ENCODE measurements around the gene RCCD1. TPM values are rescaled to one million over a fixed set of nuclear protein-coding genes. Genes with fewer than 3 reads are reported as not detected.
"Not testable (repeated sequence)": the region's sequence is repeated elsewhere in the genome, so short reads cannot be mapped to it uniquely, and the experiment has no call there.

RCCD1 gene
- total and polyA plus RNA-seq, 5 donors from 2014 or later, result 2.2 to 6.2 (median 4.0) TPM

- H3K27me3 Mint-ChIP-seq, result not testable (repeated sequence)
- H3K36me3 ChIP-seq (ENCODE audit: control insufficient read depth, insufficient read depth, low read length), result peaks cover 34% of the 10 kb centered on the region
These were observed 31.9 kb upstream of the RCCD1 start for GRCh38 chr15:90922712-90923322.

GRCh38 chr15:90924375-90924774 lies 30.3 kb upstream of the RCCD1 start:
- Mint-ChIP-seq H3K4me3 (no peak overlapping the region), H3K36me3 (peaks cover 20% of the 10 kb centered on the region), H3K9me3 (no peaks in the 10 kb centered on the region), H3K27ac (peak overlapping the region in 2 of 3 donors; percentile 67 to 69), H3K4me1 (peaks cover 3 to 12% (median 7%) of the 10 kb centered on the region in 4 donors), H3K27me3 (no peaks in the 10 kb centered on the region)
- ATAC-seq (ENCODE audit: low read depth in 2 of 2) (no peak), DNase-seq (peak in 1 of 3 donors; percentile 33)
- H3K27me3 ChIP-seq (ENCODE audit: control insufficient read depth, insufficient read depth, low read length), result no peaks in the 10 kb centered on the region
- no peaks in the 10 kb centered on the region for H3K9me3 ChIP-seq (ENCODE audit: control insufficient read depth in 2 of 2, low read length in 2 of 2)
- peaks cover 20% of the 10 kb centered on the region for H3K36me3 ChIP-seq (ENCODE audit: control insufficient read depth, insufficient read depth, low read length)
- no peak overlapping the region for H3K4me3 ChIP-seq (ENCODE audit: low read depth, low read length)
- H3K4me1 ChIP-seq (ENCODE audit: control insufficient read depth, insufficient read depth, low read length, poor library complexity, severe bottlenecking), result peaks cover 3% of the 10 kb centered on the region
- H3K27ac ChIP-seq (ENCODE audit: insufficient read depth, low read length, poor library complexity, severe bottlenecking), result no peak overlapping the region

More at GRCh38 chr15:90922712-90923322, 31.9 kb upstream of the RCCD1 start:
- not testable (repeated sequence) for H3K9me3 Mint-ChIP-seq; H3K4me1 Mint-ChIP-seq; H3K4me3 Mint-ChIP-seq; H3K4me1 ChIP-seq (ENCODE audit: control insufficient read depth, insufficient read depth, low read length, poor library complexity, severe bottlenecking); H3K27ac ChIP-seq (ENCODE audit: insufficient read depth, low read length, poor library complexity, severe bottlenecking); ATAC-seq (ENCODE audit: low read depth in 2 of 2); H3K27me3 ChIP-seq (ENCODE audit: control insufficient read depth, insufficient read depth, low read length); H3K4me3 ChIP-seq (ENCODE audit: low read depth, low read length); H3K9me3 ChIP-seq (ENCODE audit: control insufficient read depth in 2 of 2, low read length in 2 of 2)
- DNase-seq, result peak in 1 of 3 donors; percentile 52
- Mint-ChIP-seq H3K27ac (peak overlapping the region in 1 of 3 donors; percentile 36), H3K36me3 (peaks cover 31% of the 10 kb centered on the region)

- H3K36me3 Mint-ChIP-seq; H3K27me3 ChIP-seq (ENCODE audit: control insufficient read depth, insufficient read depth, low read length); H3K27ac ChIP-seq (ENCODE audit: insufficient read depth, low read length, poor library complexity, severe bottlenecking); H3K4me3 ChIP-seq (ENCODE audit: low read depth, low read length); H3K27me3 Mint-ChIP-seq; H3K36me3 ChIP-seq (ENCODE audit: control insufficient read depth, insufficient read depth, low read length); DNase-seq; H3K4me3 Mint-ChIP-seq; H3K9me3 Mint-ChIP-seq; ATAC-seq (ENCODE audit: low read depth in 2 of 2); H3K9me3 ChIP-seq (ENCODE audit: control insufficient read depth in 2 of 2, low read length in 2 of 2); H3K27ac Mint-ChIP-seq: not testable (repeated sequence)
- H3K4me1 Mint-ChIP-seq, result peaks cover 16 to 31% (median 21%) of the 10 kb centered on the region in 4 donors
- H3K4me1 ChIP-seq (ENCODE audit: control insufficient read depth, insufficient read depth, low read length, poor library complexity, severe bottlenecking), result peaks cover 23% of the 10 kb centered on the region
These were observed 27.9 kb upstream of the RCCD1 start for GRCh38 chr15:90926766-90927165.

GRCh38 chr15:90928106-90928505 lies 26.6 kb upstream of the RCCD1 start:
- H3K27me3 ChIP-seq (ENCODE audit: control insufficient read depth, insufficient read depth, low read length); H3K27me3 Mint-ChIP-seq; H3K4me3 ChIP-seq (ENCODE audit: low read depth, low read length); H3K36me3 ChIP-seq (ENCODE audit: control insufficient read depth, insufficient read depth, low read length); H3K36me3 Mint-ChIP-seq; H3K27ac ChIP-seq (ENCODE audit: insufficient read depth, low read length, poor library complexity, severe bottlenecking); H3K9me3 Mint-ChIP-seq; DNase-seq; ATAC-seq (ENCODE audit: low read depth in 2 of 2); H3K9me3 ChIP-seq (ENCODE audit: control insufficient read depth in 2 of 2, low read length in 2 of 2); H3K27ac Mint-ChIP-seq: not testable (repeated sequence)
- peaks cover 32% of the 10 kb centered on the region for H3K4me1 ChIP-seq (ENCODE audit: control insufficient read depth, insufficient read depth, low read length, poor library complexity, severe bottlenecking)
- peak overlapping the region; percentile 50 to 88 (median 58) for H3K4me3 Mint-ChIP-seq
- peaks cover 18 to 36% (median 23%) of the 10 kb centered on the region in 4 donors for H3K4me1 Mint-ChIP-seq

GRCh38 chr15:90929246-90930019 lies 25.3 kb upstream of the RCCD1 start:
- no peaks in the 10 kb centered on the region for H3K36me3 Mint-ChIP-seq
- H3K9me3 Mint-ChIP-seq, result no peaks in the 10 kb centered on the region
- H3K9me3 ChIP-seq (ENCODE audit: control insufficient read depth in 2 of 2, low read length in 2 of 2), result no peaks in the 10 kb centered on the region
- ATAC-seq (ENCODE audit: low read depth in 2 of 2) (no peak), DNase-seq (no peak)
- peak overlapping the region; percentile 93 for H3K27ac ChIP-seq (ENCODE audit: insufficient read depth, low read length, poor library complexity, severe bottlenecking)
- peak overlapping the region; percentile 96 to 99 (median 98) for H3K27ac Mint-ChIP-seq
- no peaks in the 10 kb centered on the region for H3K27me3 ChIP-seq (ENCODE audit: control insufficient read depth, insufficient read depth, low read length)
- peak overlapping the region; percentile 88 for H3K4me3 ChIP-seq (ENCODE audit: low read depth, low read length)
- H3K4me3 Mint-ChIP-seq, result peak overlapping the region; percentile 88 to 99 (median 98)
- H3K4me1 Mint-ChIP-seq, result peaks cover 18 to 45% (median 29%) of the 10 kb centered on the region in 4 donors
- no peaks in the 10 kb centered on the region for H3K36me3 ChIP-seq (ENCODE audit: control insufficient read depth, insufficient read depth, low read length)
- peaks cover 38% of the 10 kb centered on the region for H3K4me1 ChIP-seq (ENCODE audit: control insufficient read depth, insufficient read depth, low read length, poor library complexity, severe bottlenecking)
- H3K27me3 Mint-ChIP-seq, result no peaks in the 10 kb centered on the region

- H3K36me3 ChIP-seq (ENCODE audit: control insufficient read depth, insufficient read depth, low read length), result no peaks in the 10 kb centered on the region
- H3K9me3 ChIP-seq (ENCODE audit: control insufficient read depth in 2 of 2, low read length in 2 of 2), result no peaks in the 10 kb centered on the region
- peak overlapping the region; percentile 89 for H3K4me3 ChIP-seq (ENCODE audit: low read depth, low read length)
- no peak for ATAC-seq (ENCODE audit: low read depth in 2 of 2)
- Mint-ChIP-seq H3K27ac (peak overlapping the region; percentile 98 to 99 (median 99)), H3K36me3 (no peaks in the 10 kb centered on the region), H3K9me3 (no peaks in the 10 kb centered on the region), H3K4me3 (peak overlapping the region; percentile 88 to 99 (median 98)), H3K27me3 (no peaks in the 10 kb centered on the region), H3K4me1 (peaks cover 11 to 56% (median 29%) of the 10 kb centered on the region in 4 donors)
- peaks cover 51% of the 10 kb centered on the region for H3K4me1 ChIP-seq (ENCODE audit: control insufficient read depth, insufficient read depth, low read length, poor library complexity, severe bottlenecking)
- H3K27me3 ChIP-seq (ENCODE audit: control insufficient read depth, insufficient read depth, low read length), result no peaks in the 10 kb centered on the region
- no peak for DNase-seq
- H3K27ac ChIP-seq (ENCODE audit: insufficient read depth, low read length, poor library complexity, severe bottlenecking), result peak overlapping the region; percentile 93
These were observed 23.7 kb upstream of the RCCD1 start for GRCh38 chr15:90930861-90931574.

- Histone ChIP-seq H3K9me3 (ENCODE audit: control insufficient read depth in 2 of 2, low read length in 2 of 2) (no peaks in the 10 kb centered on the region), H3K27ac (ENCODE audit: insufficient read depth, low read length, poor library complexity, severe bottlenecking) (peak overlapping the region; percentile 93), H3K4me1 (ENCODE audit: control insufficient read depth, insufficient read depth, low read length, poor library complexity, severe bottlenecking) (peaks cover 55% of the 10 kb centered on the region), H3K4me3 (ENCODE audit: low read depth, low read length) (peak overlapping the region; percentile 89), H3K27me3 (ENCODE audit: control insufficient read depth, insufficient read depth, low read length) (no peaks in the 10 kb centered on the region), H3K36me3 (ENCODE audit: control insufficient read depth, insufficient read depth, low read length) (no peaks in the 10 kb centered on the region)
- no peak for ATAC-seq (ENCODE audit: low read depth in 2 of 2)
- Mint-ChIP-seq H3K27ac (peak overlapping the region; percentile 94 to 99 (median 99)), H3K36me3 (peaks cover 4% of the 10 kb centered on the region), H3K9me3 (no peaks in the 10 kb centered on the region), H3K27me3 (no peaks in the 10 kb centered on the region), H3K4me1 (peaks cover 11 to 61% (median 34%) of the 10 kb centered on the region in 4 donors), H3K4me3 (peak overlapping the region; percentile 88 to 99 (median 98))
- DNase-seq, result no peak
These were observed 23.2 kb upstream of the RCCD1 start for GRCh38 chr15:90931575-90931827.

Measured in CD4-positive, CD25-positive, alpha-beta regulatory T cell (primary cell).